Breast epithelium (tissue), 4 donors: ENCODE measurements around the gene C11orf42. TPM values are rescaled to one million over a fixed set of nuclear protein-coding genes. Genes with fewer than 3 reads are reported as not detected.
"Not testable (repeated sequence)": the region's sequence is repeated elsewhere in the genome, so short reads cannot be mapped to it uniquely, and the experiment has no call there.

Experiments used
- DNase-seq, 2 donors: peaks; one replicate each; pipeline ENCODE4 v3.0.0-alpha.2; 2019; ENCODE audit warnings: low spot score in 2 of 2
- H3K27ac ChIP-seq, 2 donors: fragments of 200-600 bp; sonication (generic) in 1 of 2; one replicate each; pipeline ENCODE4 v1.5.1; 2016 to 2019; ENCODE audit warnings: mild to moderate bottlenecking in 1 of 2
- H3K27me3 ChIP-seq, 2 donors: fragments of 200-600 bp; sonication (generic) in 1 of 2; one replicate each; pipeline versions ENCODE4 v1.5.1 to v1.6.0; 2017 to 2019; ENCODE audit warnings: control low read depth in 1 of 2, mild to moderate bottlenecking in 1 of 2
- H3K36me3 ChIP-seq: fragments of 200-600 bp; one replicate; pipeline ENCODE4 v1.5.1; 2019
- H3K4me1 ChIP-seq, 2 donors: fragments of 200-600 bp; sonication (generic); one replicate each; pipeline ENCODE4 v1.5.1; 2016 to 2019; ENCODE audit warnings: control low read depth in 1 of 2
- H3K4me3 ChIP-seq, 3 donors: fragments of 200-600 bp; sonication (generic); 1 replicate in 2 of 3; 2 replicates in 1 of 3; pipeline ENCODE4 v1.5.1; 2016 to 2019; ENCODE audit warnings: mild to moderate bottlenecking in 3 of 3, moderate library complexity in 2 of 3
- H3K9me3 ChIP-seq, 2 donors: fragments of 200-600 bp; sonication (generic) in 1 of 2; one replicate each; pipeline ENCODE4 v1.5.1; 2016 to 2019; ENCODE audit warnings: control low read depth in 1 of 2
- CTCF ChIP-seq, 3 donors: fragments of 450-650 bp; IDR thresholded peaks; one replicate each; pipeline ENCODE4 v1.5.1; 2016 to 2017; ENCODE audit warnings: antibody characterized with exemption in 3 of 3, mild to moderate bottlenecking in 3 of 3, moderate library complexity in 3 of 3
- POLR2A ChIP-seq: fragments of 450-650 bp; IDR thresholded peaks from one replicate; pipeline ENCODE4 v1.6.1; 2016; ENCODE audit warnings: antibody characterized with exemption, mild to moderate bottlenecking, moderate library complexity
- POLR2AphosphoS5 ChIP-seq, 3 donors: sonication (generic); formaldehyde crosslinking; IDR thresholded peaks; one replicate each; pipeline ENCODE4 v1.6.1; 2017; ENCODE audit warnings: antibody characterized with exemption in 3 of 3
- intact Hi-C: fragments of 100-400 bp; cut with DNase I; formaldehyde crosslinking; loops from one replicate; pipeline ENCODE4 v1.15.1; 2023; ENCODE audit warnings: low total_unique reads
- total RNA-seq, 3 donors: library from RNA; depleted of rRNA; stranded (reverse); fragments of >200 nt; gene quantifications; one replicate each; pipeline ENCODE4 v1.1.0, GENCODE V29; 2016

Gene C11orf42
- total RNA-seq, 3 donors from 2014 or later, result not detected

GRCh38 chr11:6241316-6241715 lies 36.0 kb downstream of the C11orf42 start:
- Histone ChIP-seq H3K36me3 (no peaks in the 10 kb centered on the region), H3K4me1 (no peaks in the 10 kb centered on the region), H3K4me3 (no peak overlapping the region), H3K27me3 (no peaks in the 10 kb centered on the region), H3K9me3 (no peaks in the 10 kb centered on the region), H3K27ac (no peak overlapping the region)
- no peak for DNase-seq
- TF ChIP-seq CTCF (IDR thresholded peaks at IDR 0.05), result no peak
- no peak for TF ChIP-seq POLR2A
- TF ChIP-seq POLR2AphosphoS5 (IDR thresholded peaks at IDR 0.05), result no peak
- intact Hi-C loops, result no loop called here

GRCh38 chr11:6245536-6245935 lies 40.2 kb downstream of the C11orf42 start:
- no peaks in the 10 kb centered on the region for H3K27me3 ChIP-seq
- no peak for DNase-seq
- H3K36me3 ChIP-seq, result no peaks in the 10 kb centered on the region
- no peak overlapping the region for H3K4me3 ChIP-seq
- intact Hi-C loops, result no loop called here
- H3K27ac ChIP-seq, result no peak overlapping the region
- no peaks in the 10 kb centered on the region for H3K9me3 ChIP-seq
- H3K4me1 ChIP-seq, result no peaks in the 10 kb centered on the region
- no peak for TF ChIP-seq POLR2A
- TF ChIP-seq CTCF (IDR thresholded peaks at IDR 0.05), result no peak
- no peak for TF ChIP-seq POLR2AphosphoS5 (IDR thresholded peaks at IDR 0.05)

- no peak overlapping the region for H3K4me3 ChIP-seq
- no peaks in the 10 kb centered on the region for H3K36me3 ChIP-seq
- no peaks in the 10 kb centered on the region for H3K4me1 ChIP-seq
- intact Hi-C loops, result no loop called here
- TF ChIP-seq POLR2AphosphoS5 (IDR thresholded peaks at IDR 0.05) (no peak), CTCF (IDR thresholded peaks at IDR 0.05) (no peak), POLR2A (no peak)
- H3K27me3 ChIP-seq, result no peaks in the 10 kb centered on the region
- no peak overlapping the region for H3K27ac ChIP-seq
- no peaks in the 10 kb centered on the region for H3K9me3 ChIP-seq
- no peak for DNase-seq
Observed at GRCh38 chr11:6248248-6248647, 42.9 kb downstream of the C11orf42 start.

- H3K27me3 ChIP-seq, H3K27ac ChIP-seq, DNase-seq, H3K9me3 ChIP-seq, intact Hi-C loops, H3K4me3 ChIP-seq, H3K36me3 ChIP-seq, H3K4me1 ChIP-seq: not testable (repeated sequence)
Observed at GRCh38 chr11:6248897-6249296, 43.5 kb downstream of the C11orf42 start.

DNA sequence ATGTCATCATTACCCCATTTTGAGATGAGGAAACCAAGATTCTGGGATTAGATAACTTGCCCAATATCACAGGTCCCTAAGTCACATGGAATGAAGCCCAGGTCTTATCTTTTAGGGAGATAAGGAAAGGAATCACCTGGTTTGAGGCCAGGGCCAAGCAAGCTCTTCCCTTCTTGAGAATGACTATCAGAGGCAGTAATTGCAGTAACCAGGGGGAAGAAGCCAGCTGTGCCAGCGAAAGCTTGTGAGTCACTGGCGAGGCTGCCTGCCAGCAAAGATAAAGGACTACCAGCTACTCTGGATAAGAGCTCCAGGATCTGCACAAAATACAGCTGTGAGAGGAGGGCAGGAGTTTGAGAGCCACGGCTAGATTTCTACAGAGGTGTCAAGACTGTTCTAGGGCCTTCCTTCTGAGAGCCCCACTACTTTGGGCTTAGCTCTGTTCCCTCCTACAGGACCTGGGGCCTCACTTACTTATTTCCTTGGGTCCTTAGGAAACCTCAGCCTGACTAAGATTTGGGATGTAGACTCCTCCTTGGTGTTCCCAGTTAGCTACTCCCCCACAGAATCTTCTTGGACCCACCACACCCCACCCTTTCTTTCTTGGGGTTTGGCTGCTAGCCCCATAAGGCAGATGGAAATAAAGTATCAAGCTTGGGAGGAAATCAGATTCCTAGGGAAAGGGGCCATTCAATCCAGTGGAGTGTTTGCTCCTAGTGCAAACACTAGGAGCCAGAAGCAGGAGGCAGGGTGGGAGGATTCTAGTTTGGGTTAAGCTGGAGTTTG lies 44.6 kb downstream of the C11orf42 start:
- Histone ChIP-seq H3K27ac (no peak overlapping the region), H3K27me3 (no peaks in the 10 kb centered on the region), H3K4me1 (no peaks in the 10 kb centered on the region), H3K36me3 (no peaks in the 10 kb centered on the region), H3K9me3 (no peaks in the 10 kb centered on the region), H3K4me3 (no peak overlapping the region)
- TF ChIP-seq CTCF (IDR thresholded peaks at IDR 0.05) (no peak), POLR2A (no peak), POLR2AphosphoS5 (IDR thresholded peaks at IDR 0.05) (no peak)
- intact Hi-C loops, result loop anchor here (5.0 kb wide), 1 partner anchor 418 kb away; no protein-coding TSS in a partner anchor
- no peak for DNase-seq
